Measurements from ENCODE around the gene BDKRB1.

Gene BDKRB1

DNA sequence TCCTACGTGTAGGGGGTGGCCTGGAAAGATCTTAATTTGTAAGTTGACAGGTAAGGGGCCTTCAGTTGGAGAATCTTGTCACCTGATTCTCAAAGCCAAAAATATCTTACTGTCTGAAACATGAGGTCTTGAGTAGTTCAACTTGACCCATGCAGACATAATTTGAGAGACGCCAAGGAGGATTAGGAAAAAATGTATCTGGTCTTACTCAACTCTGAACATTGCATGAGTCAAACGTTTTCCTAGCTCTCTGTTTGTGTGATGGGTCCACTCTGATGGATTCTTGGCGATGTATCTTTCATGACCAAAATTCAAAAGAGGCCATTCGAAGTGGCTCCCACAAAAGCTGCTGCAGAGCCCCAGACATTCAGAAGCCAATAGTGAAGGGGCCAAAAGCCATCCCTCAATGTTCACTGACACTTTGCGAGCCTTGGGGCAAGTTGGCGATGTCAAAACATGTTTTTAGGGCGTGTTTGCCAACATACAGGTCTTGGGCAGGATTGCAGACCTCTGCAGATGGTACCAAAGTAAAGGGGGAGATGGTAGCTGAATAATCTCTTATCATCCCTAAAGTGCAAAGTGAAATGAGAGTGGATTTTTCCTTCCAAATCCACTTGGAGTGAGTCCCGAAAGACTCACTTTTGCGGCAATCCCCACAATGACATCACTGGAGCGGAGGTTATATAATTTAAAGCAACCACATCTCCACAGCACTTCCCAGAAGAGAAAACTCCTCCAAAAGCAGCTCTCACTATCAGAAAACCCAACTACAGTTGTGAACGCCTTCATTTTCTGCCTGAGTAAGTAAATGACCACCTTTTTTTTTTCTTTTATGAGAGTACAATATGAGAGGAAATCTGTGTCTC lies at the start of gene BDKRB1:
BDKRB1 (plus strand) TSS at position 710 of the 866 bp plus-strand sequence. CDS start 7,473 bp downstream, outside the sequence.
- no peak for DNase-seq

DNA sequence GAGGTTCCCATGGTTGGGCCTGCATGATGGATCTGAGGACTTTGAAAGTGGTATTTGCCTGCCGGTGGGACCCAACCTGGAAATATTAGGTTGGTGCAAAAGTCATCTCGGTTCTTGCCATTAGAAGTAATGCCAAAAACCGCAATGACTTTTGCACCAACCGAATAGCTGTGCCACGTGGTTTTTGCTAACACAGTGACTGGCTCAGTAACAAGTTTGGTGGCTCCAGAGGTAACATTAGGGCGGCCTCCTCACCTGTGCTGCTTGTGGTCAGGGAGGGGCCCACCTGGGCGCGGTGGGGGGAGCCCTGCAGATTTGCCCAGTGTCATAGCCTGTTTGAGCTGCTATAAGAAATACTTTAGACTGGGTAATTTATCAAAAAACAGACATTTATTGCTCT lies 49.5 kb upstream of the BDKRB1 start:
- no peak for DNase-seq

DNA sequence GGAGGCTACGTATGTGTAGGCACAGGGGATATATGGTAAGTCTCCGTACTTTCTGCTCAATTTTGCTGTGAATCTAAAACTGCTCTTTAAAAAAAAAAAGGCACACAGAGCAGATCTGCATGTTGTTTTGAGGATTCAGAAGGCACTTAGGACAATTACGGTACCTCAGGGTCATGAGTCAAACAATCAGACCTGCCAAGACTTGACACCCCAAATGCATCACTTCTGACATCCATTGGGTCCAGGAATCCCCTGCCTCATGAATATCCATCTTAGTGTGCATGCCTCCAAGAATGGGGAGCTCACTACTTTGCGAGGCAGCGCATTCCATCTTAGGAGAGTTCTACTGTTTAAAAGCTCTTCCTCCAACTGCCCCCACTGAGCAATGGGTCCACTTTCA lies 48.3 kb upstream of the BDKRB1 start:
- DNase-seq, result no peak

DNA sequence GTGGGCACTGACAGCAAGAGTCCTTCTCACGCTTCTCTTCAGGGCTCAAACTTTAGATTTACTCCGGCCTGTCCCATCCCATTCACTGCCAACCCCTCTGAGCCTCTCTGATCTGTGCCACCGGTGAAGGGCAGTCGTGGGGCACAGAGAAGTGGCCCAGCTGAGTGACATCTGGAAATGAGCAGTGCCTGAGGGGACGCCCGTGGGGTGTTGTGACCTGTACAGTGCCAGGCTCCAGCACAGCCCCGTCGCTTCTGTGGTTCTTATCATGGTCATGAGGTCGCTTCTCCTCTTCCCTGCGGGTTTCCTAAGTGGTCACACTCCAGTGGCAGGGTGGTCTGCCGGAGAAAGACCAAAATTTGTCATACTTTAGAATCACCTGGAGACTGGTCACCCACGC lies 47.3 kb upstream of the BDKRB1 start:
- DNase-seq, result no peak

DNA sequence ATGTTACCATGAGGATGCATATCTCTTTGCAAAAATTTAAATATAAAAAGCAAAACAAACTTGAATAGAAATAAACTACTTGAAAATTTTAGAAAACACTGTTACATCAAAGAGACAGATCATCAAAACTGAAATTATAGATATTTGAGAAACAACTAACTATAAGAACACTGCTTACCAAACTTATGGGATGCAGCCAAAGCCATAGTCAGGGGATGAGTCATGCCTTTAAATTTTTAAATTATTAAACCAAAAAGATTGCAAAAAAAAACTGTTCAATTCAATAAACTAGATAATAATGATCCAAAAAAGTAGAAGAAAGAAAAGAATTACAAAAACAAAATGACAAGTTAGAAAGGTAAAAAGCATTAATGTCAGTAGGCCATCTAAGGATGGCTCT lies 43.9 kb upstream of the BDKRB1 start:
- DNase-seq, result no peak

DNA sequence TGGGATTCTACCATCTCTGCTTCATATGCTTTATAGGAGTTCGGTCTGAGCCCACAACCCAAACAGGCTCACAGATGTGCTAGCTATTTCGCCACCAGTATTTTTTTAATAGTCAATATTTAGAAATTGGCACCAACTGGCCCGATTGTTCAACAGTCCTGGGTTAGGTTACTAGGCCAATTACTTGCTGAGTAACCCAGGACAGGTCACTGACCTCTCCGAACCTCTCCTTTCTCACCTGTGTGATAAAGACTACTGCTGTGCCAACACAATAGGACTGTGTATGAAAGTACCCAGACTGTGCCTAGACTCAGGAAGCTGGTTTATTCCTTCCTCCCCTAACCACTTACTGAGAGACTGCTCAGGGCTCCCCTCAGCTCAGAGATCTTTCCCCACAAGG lies 43.1 kb upstream of the BDKRB1 start:
- DNase-seq, result no peak

DNA sequence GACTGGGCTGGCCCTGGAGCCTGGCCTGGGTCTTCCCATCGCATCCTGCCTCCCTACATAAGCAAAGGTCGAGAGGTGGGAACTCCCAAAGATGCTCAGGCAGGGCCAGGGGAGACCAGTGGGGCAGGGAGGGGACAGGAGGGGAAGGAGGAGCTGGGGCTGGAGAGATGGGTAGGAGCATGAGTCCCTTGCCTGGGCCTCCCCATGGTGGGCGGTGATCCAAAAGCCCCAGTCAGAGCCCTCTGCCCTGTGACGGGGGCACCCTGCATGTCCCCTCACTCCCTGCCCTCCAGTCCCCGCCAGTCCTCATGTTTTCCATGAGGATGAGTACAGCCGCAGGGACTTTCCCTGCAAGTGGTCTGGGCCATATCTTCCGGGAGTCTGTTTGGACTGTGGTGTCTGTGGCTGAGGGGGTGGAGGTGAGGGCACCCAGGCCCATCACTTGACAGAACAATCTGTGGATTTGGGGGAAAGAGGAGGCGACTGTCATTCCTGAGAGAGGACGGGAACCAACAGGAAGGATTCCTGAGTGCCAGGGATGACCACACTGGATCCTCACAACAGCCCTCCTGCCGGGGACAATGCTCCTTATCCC lies 42.0 kb upstream of the BDKRB1 start:
- DNase-seq, result no peak

DNA sequence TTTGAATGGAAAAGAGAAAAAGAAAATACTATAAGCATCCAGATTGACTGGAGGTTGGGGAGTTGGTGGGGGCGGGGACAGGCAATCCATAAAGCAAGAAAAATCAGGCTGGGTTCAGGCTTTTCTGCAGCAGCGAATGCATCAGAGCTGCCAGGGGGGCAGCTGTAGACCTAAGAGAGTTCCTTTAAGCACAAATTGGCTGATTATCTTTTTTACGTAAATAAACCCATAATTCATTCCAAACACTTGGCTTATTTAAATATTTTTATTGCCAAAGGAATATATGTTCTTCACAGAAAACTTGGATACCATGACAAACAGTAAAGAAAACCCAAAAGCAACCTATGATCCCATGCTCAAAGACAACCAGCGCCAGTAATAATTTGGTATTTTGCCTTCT lies 41.2 kb upstream of the BDKRB1 start:
- no peak for DNase-seq

DNA sequence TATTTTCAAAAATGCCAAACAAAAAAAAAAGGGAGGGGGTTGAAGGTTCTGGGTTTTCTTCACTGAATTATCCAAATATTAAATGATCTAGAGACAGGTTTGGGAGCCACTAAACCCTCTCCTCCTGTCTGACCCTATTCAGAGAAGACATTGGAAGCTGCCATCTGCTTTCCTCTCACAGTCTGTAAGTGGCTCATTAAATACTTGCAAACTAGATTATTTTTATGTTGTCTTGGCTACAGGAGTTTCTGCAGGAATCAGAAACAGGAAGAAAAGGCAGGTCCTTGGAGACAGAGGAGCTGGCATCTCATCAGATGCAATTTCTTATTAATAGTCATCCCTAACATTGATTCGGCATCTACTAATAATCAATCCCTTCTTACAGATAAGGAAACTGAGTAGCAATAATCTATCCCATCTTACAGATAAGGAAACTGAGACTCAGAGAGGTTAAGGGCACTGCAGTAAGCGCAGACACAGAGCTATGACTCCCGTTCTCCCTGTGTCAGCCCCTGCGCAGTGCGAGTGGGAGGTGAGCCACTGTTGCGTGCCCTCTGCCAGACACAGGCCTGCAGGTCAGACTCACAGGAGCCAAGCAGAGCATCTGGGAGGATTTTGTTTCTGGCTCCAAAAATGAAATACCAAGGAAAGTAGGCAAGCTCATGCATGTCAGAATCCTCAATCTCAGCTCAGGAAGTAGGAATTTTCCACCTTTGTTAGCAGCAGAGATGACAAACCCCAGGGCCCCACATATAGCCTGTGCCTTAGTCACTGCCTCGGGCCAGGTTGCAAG lies 40.4 kb upstream of the BDKRB1 start:
- DNase-seq, result no peak

DNA sequence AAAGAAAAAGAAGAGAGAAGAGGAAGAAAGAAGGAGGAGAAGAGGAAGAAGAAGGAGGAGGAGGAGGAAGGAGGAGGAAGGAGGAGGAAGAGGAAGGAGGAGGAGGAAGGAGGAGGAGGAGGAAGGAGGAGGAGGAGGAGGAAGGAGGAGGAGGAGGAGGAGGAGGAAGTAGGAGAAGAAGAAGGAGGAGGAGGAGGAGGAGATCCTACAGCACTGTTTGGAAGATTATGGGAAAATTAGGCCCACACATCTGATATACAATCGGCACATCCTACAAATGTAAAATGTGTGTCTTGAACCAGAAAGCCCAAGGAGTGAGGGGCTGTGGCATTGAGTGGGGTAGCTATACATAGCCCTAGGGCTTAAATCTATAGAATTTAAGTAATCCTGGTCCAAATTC lies 39.4 kb upstream of the BDKRB1 start:
- no peak for DNase-seq

DNA sequence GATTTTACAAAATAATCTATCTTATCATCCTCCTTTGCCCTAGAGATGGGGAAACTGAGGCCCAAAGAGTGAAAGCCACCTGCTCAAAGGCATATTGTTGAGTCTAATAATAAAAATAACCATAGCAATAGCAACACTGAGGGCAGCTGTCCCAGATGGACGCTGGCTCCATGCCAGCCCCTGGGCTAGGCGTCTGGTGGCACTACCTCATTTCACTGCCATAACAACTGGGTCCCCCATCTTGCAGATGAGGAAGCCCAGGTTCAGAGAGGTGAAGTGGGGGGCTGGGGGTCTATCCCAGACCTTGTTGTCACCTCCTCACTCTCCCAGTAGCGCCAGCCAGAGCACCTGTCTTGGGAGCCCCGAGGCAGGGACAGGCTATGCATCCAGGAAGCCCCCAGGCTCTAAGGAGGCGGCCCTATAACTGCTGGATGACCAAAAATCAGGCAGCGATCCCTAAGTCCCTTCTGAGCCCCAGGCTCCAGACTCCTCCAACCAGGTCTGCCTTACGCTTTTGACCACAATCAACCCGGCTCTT lies 38.6 kb upstream of the BDKRB1 start:
- DNase-seq, result no peak

DNA sequence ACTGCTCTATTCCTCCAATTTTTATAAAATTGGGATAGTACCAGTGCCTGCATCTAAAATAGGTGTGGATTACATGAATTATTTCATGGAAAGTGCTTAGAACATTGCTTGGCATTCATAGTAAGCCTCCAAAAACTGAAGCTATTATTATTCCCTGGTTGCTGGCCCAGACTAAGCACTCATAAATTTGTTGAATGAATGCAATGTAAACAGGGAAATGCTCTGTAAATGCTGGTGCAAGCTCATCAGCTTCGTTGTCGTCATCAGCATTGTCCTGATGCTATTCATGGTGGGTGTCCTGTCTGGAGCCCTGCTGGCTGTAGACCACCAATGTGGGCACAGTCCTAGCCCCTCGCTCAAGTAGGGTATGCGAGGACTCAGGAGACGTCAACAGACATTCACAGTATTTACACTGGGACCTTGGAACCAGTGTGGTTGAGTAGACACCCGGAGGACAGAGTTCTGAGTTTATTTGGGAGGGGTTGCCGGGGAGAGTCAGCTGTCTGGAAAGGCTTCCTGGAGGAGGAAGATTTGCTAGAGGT lies 34.8 kb upstream of the BDKRB1 start:
- no peak for DNase-seq

DNA sequence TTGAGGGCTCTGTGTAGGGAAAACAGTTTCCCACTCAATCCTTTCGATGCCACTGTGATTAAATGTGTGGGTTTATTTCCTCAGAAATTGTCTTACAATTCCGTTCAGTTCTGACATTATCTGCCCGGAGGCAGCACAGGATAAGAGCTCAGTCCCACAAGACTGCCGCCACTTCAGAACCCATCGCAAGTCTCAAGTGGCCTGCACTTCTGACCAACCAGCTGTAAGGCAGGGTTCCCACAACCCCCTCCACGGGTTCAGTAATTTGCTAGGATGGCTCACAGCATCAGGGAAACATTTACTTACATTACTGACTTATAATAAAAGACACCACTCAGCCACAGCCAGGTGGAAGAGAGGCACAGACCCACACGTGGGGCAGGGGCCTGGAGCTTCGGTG lies 34.2 kb upstream of the BDKRB1 start:
- DNase-seq, result no peak

DNA sequence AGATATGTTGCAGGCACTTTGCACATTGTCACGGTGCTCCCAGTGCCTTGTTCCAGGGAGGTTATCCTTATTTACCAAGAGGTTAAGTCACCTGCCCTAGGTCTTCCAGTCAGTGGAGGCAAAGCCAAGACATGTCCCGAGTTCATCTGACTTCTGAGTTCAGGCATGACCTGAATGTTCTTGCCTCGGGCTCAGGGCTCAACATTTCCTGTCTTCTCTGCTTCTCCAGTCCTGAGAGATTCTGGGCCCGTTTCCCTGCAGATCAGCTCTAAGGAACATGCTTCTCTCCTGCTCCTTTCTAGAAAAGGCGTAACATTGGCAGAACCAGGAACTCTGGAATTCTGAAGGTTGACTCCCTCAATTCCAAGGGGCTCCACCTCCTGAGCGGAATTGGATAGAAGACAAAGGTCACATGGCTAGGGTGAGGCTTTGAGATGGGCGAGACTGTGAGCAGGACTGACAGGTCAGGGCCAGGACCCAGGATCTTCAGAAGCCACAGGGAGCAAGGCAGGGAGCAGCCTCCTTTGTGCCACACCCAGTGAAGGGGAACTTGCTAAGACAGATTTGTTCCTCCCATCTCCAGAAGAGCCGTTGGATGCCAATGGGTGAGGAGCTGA lies 31.4 kb upstream of the BDKRB1 start:
- DNase-seq, result no peak

DNA sequence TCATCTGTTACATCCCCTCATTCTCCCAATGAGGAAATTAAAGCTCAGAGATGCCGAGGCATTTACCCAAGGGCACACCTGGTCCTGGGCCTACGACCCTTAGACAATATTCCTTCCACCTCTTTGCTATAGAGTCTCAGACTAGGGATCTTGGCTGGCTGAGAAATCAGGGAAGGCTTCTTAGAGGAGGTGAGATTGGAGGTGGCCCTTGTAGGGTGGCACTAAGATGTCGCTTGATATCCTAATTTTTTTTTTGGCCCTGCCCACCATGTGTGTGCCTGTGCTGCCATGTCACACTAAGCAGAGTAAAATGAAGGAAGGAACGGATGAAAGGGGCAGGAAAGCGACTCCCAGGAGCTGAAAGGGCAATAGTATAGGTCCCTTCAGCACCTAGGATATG lies 30.8 kb upstream of the BDKRB1 start:
- DNase-seq, result no peak

DNA sequence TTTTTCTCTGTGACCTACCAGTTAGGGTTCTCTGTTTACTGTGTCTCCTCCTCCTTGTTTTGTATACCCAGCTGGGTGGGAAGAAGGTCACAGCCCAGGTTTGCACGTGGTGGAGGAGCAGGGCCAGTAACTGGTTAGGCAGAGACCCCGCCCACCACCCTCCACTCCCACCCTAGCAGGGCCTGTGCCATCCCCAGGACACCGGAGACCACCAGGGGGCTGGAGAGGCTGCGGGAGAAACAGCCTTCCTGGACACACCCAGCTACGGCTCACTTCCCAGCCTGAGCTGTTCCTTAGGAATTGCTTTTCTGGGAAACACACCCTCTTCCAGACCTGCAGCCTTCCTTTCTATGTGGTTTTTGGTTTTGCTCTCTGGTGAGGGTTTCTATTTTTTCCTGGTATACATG lies 30.3 kb upstream of the BDKRB1 start:
- DNase-seq, result no peak

DNA sequence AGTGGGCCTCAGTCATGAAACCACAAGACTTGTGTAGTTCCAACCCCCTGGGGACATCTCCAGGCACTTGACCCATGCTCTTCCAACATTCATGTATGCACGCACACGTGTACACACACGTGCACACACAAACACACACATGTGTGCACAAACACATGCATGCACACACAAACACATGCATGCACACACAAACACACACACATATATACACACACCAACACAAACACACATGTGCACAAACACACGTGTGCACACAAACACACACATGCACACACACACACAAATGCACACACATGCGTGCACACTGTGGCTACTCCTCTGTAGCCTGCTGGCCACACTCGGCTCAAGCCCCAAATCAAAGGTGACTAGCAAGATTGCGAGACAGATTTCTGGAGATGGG lies 28.6 kb upstream of the BDKRB1 start:
- no peak for DNase-seq

DNA sequence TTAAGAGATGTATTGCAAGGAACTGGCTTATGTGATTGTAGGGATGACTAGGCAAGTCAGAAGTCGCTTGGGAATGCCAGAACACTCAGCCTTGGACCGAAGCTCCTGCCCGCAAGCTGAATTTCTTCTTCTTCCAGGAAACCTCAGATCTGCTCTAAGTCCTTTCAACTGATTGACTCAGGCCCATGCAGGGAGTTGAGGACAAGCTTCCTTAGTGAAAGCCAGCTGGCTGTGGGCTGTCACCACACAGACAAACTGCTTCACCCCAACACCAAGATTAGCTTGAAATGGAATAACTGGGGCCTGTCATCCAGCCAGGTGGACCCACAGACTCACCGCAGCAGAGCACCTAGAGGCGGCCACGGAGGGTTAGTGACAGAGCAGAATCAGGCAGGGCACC lies 26.7 kb upstream of the BDKRB1 start:
- DNase-seq, result no peak

DNA sequence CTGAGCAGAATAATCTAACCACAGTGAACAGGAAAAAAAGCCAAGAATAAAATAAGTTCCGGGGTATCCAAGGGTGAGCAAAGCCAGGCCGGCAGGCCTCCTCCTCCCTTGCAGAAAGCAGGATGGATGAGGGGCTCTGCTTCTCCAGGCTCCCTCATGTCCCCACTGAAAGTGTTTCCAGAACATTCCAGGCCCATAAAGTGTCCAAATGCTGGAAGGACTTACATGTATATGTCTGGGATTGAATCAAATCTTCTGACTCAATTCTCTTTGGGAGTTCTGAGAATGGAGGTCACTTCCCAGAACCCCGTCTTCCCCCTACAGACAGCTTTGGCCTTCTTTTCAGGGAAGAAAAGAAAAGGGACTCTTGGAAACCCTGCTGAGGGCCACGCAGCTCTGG lies 25.0 kb upstream of the BDKRB1 start:
- DNase-seq, result no peak

DNA sequence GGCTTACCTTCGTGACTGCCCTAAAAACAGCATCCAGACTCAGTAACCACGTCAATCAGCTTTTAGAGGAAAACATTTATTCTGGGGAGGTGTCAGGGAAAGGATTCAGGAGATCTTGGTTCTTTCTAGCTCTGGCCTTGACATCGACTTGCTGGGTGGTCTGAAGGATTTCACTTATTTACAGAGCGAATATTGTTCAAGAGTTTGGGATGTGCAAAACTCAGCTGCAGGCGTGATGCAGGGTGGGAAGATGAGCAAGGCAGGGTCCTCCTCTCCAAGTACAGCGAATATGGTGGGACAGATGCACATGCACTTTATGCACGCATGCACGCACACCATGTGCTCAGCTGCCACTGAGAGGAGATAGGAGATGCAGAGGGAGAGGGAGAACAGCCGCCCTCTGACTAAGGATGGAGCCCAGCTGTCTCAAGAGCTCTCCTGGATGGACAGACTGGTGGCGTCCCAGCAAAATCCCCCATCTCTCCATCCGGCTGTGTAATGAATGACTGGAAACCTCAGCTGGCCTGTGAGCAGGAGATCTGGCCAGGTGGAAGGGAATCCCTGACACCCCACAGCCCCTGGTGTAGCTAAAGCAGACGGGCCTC lies 24.4 kb upstream of the BDKRB1 start:
- DNase-seq, result no peak

DNA sequence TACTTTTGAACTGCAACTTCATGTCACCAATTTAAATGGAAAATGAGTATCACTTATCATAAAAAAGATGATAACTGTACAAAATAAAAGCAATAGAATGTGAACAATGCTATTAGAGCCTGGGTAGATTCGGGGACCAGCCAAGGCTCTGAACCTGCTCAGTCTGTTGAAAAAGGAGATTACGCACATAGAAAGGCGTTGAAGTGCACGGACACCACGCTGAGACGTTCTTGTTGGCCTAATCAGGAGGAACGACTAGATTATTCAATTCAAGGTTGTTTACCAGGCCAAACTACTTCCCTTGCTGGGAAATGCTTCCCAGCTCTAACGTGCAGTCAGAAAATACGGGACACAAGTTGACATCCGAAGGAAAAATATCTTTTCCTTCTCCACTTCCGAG lies 23.5 kb upstream of the BDKRB1 start:
- DNase-seq, result no peak

DNA sequence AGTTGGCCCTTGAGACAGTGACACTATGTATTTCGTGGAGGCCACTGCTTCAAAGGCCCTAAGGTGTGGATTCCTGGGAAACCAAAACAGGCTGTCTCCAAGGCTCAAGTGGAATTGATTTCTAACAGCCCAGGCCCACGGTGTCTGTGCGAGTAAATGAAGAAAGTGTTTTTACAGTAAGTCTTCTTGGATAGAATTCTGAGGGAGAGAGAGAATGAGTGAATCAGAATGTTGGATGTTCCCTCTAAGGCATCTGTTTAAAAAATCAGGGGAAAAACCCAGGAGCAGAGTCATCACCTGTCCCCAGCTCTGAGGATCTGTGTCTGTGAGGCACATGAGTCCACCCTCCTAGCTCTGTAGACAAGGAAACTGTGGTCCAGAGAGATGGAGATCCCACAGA lies 22.3 kb upstream of the BDKRB1 start:
- DNase-seq, result no peak
